Omental fat pad (tissue), 4 donors: Measurements from ENCODE around the gene OOSP3. TPM values are rescaled to one million over a fixed set of nuclear protein-coding genes. Genes with fewer than 3 reads are reported as not detected.
"Not testable (repeated sequence)": the region's sequence is repeated elsewhere in the genome, so short reads cannot be mapped to it uniquely, and the experiment has no call there.

Source experiments
- ATAC-seq: fragments of 150-250 bp; one replicate; pipeline ENCODE4 v1.9.1; 2016; ENCODE audit warnings: mild to moderate bottlenecking, moderate library complexity; ENCODE audit not compliant: low FRiP score
- DNase-seq: peaks from one replicate; pipeline ENCODE4 v3.0.0-alpha.2; 2019; ENCODE audit warnings: low spot score
- total RNA-seq, 4 donors: library from RNA; depleted of rRNA; stranded (reverse); fragments of >200 nt; gene quantifications; one replicate each; pipeline ENCODE4 v1.1.0, GENCODE V29; 2016
- TF ChIP-seq, protein P1 (sequence below), 3 donors: fragments of 450-650 bp; IDR thresholded peaks; one replicate each; pipeline ENCODE4 v1.5.1; 2016 to 2017; ENCODE audit warnings: antibody characterized with exemption in 3 of 3, mild to moderate bottlenecking in 3 of 3, moderate library complexity in 2 of 3

Gene OOSP3
- total RNA-seq, 4 donors from 2014 or later: not detected

- no peak for DNase-seq
- TF ChIP-seq, protein P1, sequence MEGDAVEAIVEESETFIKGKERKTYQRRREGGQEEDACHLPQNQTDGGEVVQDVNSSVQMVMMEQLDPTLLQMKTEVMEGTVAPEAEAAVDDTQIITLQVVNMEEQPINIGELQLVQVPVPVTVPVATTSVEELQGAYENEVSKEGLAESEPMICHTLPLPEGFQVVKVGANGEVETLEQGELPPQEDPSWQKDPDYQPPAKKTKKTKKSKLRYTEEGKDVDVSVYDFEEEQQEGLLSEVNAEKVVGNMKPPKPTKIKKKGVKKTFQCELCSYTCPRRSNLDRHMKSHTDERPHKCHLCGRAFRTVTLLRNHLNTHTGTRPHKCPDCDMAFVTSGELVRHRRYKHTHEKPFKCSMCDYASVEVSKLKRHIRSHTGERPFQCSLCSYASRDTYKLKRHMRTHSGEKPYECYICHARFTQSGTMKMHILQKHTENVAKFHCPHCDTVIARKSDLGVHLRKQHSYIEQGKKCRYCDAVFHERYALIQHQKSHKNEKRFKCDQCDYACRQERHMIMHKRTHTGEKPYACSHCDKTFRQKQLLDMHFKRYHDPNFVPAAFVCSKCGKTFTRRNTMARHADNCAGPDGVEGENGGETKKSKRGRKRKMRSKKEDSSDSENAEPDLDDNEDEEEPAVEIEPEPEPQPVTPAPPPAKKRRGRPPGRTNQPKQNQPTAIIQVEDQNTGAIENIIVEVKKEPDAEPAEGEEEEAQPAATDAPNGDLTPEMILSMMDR (IDR thresholded peaks at IDR 0.05): no peak
- ATAC-seq: no peak
Measured at GRCh38 chr11:59846556-59846955, 32.0 kb upstream of the OOSP3 start.

DNA sequence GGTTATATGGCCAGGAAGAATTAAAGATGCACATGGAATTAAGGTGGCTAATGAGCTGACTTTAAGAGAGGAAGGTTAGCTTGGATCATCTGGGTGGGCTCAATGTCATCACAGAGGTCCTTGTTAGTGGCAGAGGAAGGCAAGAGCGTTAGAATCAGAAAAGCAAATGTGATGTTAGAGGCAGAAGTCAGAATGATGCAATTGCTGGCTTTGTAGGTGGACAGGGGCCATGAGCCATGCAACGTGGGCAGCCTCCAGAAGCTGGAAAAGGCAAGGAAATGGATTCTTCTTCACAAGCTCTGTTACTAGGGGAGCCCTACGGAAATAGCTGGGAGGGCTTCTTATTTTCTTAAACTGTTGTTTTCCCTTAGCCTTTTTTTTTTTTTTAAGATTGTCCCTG is 31.0 kb upstream of the OOSP3 start:
- no peak for DNase-seq

GRCh38 chr11:59848439-59848838 is 30.1 kb upstream of the OOSP3 start:
- DNase-seq, ATAC-seq: not testable (repeated sequence)

More for the DNA sequence above, 31.0 kb upstream of the OOSP3 start:
- TF ChIP-seq, protein P1 (IDR thresholded peaks at IDR 0.05): no peak
- ATAC-seq: no peak

DNA sequence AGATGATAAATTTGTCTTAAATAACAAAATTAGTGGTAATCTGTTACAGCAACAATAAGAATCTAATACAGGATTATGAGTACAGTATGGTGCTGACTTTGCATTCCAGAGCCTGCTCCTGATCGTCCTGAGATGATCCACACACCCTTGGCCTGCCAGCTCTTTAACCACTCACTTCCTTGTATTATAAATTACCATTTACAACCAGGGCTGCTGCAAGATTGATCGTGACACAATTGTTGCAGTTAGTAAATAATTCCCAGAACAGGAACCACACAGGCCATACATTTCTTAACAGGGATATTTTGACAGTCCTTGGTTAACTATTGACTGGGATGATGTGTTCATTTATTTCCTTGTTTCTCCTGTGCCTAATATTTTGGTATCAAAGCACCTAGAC is 29.5 kb upstream of the OOSP3 start:
- ATAC-seq: no peak
- TF ChIP-seq, protein P1 (IDR thresholded peaks at IDR 0.05): no peak
- DNase-seq: no peak

DNA sequence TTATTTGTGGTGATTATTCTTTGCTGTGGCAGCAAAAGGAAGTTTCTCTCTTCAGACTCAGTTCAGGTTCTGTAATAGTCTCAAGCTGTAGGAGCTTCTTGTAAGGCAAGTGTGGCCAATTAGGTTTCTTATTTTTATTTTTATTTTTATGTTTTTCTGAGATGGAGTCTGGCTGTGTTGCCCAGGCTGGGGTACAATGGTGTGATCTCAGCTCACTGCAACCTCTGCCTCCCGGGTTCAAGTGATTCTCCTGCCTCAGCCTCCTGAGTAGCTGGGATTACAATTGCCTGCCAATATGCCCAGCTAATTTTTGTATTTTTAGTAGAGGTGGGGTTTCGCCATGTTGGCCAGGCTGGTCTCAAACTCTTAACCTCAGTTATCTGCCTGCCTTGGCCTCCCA is 29.0 kb upstream of the OOSP3 start:
- not testable (repeated sequence) for DNase-seq, ATAC-seq

DNA sequence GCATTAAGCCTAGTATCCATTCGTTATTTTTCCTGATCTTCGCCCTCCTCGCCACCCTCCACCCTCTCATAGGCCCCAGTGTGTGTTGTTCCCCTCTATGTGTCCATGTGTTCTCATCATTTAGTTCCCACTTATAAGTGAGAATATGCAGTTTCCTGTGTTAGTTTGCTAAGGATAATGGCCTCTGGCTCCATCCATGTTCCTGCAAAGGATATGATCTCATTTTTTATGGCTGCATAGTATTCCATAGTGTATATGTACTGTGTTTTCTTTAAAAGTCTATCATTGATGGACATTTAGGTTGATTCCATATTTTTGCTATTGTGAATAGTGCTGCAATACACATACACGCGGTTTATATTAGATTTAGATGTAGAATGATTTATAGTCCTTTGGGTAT is 27.2 kb upstream of the OOSP3 start:
- not testable (repeated sequence) for ATAC-seq, DNase-seq

DNA sequence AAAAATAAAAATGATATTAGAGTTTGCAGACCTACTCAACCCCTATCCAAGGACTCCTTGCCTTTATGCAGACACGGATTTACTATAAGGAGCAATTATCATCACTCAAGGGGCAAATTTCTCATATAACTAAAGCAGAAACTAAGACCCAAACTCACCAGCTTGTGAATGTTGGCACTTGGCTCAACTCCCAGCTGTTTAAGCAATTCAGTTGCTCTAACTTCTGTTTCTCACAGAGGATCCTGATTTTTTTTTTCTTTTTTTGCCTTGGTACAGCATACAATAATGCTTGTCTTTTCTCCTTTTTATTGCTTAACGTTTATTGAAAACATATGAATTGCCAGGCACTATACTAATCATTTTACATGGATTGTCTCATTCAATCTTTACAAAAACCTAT is 23.7 kb upstream of the OOSP3 start:
- TF ChIP-seq, protein P1 (IDR thresholded peaks at IDR 0.05): no peak
- no peak for DNase-seq
- ATAC-seq: no peak

DNA sequence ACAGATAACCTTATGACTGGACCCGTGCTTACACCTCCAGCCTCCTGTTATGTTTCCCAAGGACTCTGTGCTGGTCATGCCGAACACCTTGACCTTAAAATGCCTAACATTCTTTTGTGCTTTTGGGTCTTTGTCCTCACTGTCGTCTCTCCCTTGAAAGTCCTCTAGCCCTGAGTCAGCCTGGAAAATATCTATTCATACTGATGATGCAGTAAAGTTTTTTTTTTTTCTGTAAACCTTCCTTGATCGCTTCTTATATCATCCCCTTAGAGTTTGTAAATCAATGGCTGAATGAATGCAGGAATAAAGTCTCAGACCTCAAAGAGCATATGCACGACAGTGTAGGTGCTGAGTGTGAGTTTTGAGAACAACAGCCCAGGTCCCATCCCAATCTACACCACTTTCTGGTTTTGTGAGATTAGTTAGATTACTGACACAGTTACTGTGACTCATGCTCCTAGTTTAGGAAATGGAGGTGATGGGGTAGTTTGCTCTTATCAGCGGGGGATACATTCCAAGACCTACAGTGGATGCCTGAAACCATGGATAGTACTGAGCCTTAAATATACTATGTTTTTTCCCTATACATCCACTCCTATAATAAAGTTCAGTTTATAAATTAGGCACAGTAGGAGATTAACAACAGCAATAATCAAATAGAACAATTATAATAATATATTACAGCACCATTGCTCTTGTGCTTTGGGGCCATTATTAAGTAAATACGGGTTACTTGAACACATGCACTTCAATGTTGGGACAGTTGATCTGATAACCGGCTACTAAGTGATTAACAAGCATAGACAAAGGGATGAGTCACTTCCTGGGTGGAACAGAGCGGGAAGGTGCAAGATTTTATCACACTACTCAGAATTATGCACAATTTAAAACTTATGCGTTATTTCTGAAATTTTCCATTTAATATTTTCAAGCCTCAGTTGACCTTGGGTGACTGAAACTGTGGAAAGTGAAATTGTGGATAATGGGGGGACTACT is 20.8 kb upstream of the OOSP3 start:
- TF ChIP-seq, protein P1 (IDR thresholded peaks at IDR 0.05): no peak
- ATAC-seq (no peak), DNase-seq (no peak)
